Parathyroid adenoma (tissue), 2 donors: Measurements from ENCODE around the gene PPP1R3D.

Experiments
- H2AFZ ChIP-seq: fragments of 300-600 bp; sonication (generic); one replicate; pipeline ENCODE4 v1.7.0; 2017; ENCODE audit warnings: antibody characterized with exemption, mild to moderate bottlenecking
- H3K27ac ChIP-seq: fragments of 300-600 bp; sonication (generic); one replicate; pipeline ENCODE4 v1.7.0; 2017
- H3K27me3 ChIP-seq: fragments of 300-600 bp; sonication (generic); one replicate; pipeline ENCODE4 v1.7.0; 2017; ENCODE audit warnings: low read length; ENCODE audit not compliant: control insufficient read depth, insufficient read depth
- H3K36me3 ChIP-seq: fragments of 300-600 bp; sonication (generic); one replicate; pipeline ENCODE4 v1.7.0; 2017; ENCODE audit warnings: low read length; ENCODE audit not compliant: control insufficient read depth, insufficient read depth
- H3K4me1 ChIP-seq: fragments of 300-600 bp; sonication (generic); one replicate; pipeline ENCODE4 v1.7.0; 2017; ENCODE audit warnings: control low read depth
- H3K4me2 ChIP-seq: fragments of 300-600 bp; sonication (generic); one replicate; pipeline ENCODE4 v1.7.0; 2017; ENCODE audit warnings: low read length
- H3K4me3 ChIP-seq: fragments of 300-600 bp; sonication (generic); one replicate; pipeline ENCODE4 v1.7.0; 2017; ENCODE audit warnings: low read depth, low read length
- H3K79me2 ChIP-seq: fragments of 300-600 bp; sonication (generic); one replicate; pipeline ENCODE4 v1.7.0; 2017; ENCODE audit warnings: control low read depth
- H3K9ac ChIP-seq: fragments of 300-600 bp; sonication (generic); one replicate; pipeline ENCODE4 v1.7.0; 2017; ENCODE audit warnings: mild to moderate bottlenecking
- H3K9me3 ChIP-seq: fragments of 300-600 bp; sonication (generic); one replicate; pipeline ENCODE4 v1.7.0; 2017; ENCODE audit warnings: low read length; ENCODE audit not compliant: control insufficient read depth
- TF ChIP-seq, protein P1 (sequence below): fragments of 300-600 bp; sonication (generic); IDR thresholded peaks from one replicate; pipeline ENCODE4 v1.7.0; 2017; ENCODE audit warnings: antibody characterized with exemption, mild to moderate bottlenecking
- donor health status: primary hyperparathyroidism.

Gene PPP1R3D

DNA sequence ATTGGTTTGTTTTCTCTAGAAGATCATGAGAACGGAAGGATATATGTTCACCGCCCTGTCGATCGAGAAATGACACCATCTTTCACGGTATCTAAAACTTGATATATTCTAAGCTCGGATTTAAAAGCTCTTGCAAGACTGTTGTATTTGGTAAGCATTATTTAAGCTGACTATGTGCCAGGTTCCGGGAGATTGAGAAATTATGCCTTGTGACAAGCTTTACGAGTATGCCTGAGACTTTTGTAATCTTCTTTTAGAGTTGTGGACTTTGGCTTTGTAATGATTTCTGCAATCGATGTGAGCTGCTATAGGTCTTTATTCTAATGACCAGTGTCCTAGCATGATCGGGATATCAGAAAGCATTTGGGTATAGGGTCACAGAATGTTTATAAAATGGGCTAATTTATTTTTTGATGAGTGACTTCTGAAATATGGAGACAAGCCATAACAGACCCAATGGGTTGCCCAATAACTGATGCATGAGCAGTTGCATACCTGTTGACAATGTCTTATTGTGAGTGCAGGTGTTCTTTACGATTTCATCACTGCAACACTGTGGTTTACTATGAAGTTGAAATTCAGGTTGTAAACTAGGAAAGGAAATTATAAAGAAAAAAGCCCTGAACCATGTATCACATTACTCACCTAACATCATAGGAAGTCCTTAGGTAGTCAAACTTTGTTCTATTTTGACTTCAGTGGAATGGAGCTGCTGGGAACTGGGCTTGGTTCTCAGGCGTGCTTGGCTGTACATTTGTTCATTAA lies 32.1 kb upstream of the PPP1R3D start:
- H2AFZ ChIP-seq: no peak overlapping the region
- no peaks in the 10 kb centered on the region for H3K79me2 ChIP-seq
- H3K4me3 ChIP-seq: no peak overlapping the region
- H3K4me2 ChIP-seq: no peak overlapping the region
- H3K27me3 ChIP-seq: no peaks in the 10 kb centered on the region
- no peak overlapping the region for H3K9ac ChIP-seq
- TF ChIP-seq, protein P1, sequence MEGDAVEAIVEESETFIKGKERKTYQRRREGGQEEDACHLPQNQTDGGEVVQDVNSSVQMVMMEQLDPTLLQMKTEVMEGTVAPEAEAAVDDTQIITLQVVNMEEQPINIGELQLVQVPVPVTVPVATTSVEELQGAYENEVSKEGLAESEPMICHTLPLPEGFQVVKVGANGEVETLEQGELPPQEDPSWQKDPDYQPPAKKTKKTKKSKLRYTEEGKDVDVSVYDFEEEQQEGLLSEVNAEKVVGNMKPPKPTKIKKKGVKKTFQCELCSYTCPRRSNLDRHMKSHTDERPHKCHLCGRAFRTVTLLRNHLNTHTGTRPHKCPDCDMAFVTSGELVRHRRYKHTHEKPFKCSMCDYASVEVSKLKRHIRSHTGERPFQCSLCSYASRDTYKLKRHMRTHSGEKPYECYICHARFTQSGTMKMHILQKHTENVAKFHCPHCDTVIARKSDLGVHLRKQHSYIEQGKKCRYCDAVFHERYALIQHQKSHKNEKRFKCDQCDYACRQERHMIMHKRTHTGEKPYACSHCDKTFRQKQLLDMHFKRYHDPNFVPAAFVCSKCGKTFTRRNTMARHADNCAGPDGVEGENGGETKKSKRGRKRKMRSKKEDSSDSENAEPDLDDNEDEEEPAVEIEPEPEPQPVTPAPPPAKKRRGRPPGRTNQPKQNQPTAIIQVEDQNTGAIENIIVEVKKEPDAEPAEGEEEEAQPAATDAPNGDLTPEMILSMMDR: no peak
- H3K27ac ChIP-seq: no peak overlapping the region
- no peaks in the 10 kb centered on the region for H3K36me3 ChIP-seq
- no peaks in the 10 kb centered on the region for H3K9me3 ChIP-seq
- no peaks in the 10 kb centered on the region for H3K4me1 ChIP-seq

GRCh38 chr20:59971428-59971827 lies 31.3 kb upstream of the PPP1R3D start:
- no peak overlapping the region for H3K27ac ChIP-seq
- H3K36me3 ChIP-seq: no peaks in the 10 kb centered on the region
- H3K79me2 ChIP-seq: no peaks in the 10 kb centered on the region
- TF ChIP-seq, protein P1: no peak
- H3K4me3 ChIP-seq: no peak overlapping the region
- H3K4me2 ChIP-seq: no peak overlapping the region
- H2AFZ ChIP-seq: no peak overlapping the region
- H3K9me3 ChIP-seq: no peaks in the 10 kb centered on the region
- no peaks in the 10 kb centered on the region for H3K27me3 ChIP-seq
- no peak overlapping the region for H3K9ac ChIP-seq
- H3K4me1 ChIP-seq: no peaks in the 10 kb centered on the region

GRCh38 chr20:59966428-59966827 lies 26.3 kb upstream of the PPP1R3D start:
- TF ChIP-seq, protein P1: no peak
- no peaks in the 10 kb centered on the region for H3K27me3 ChIP-seq
- H3K36me3 ChIP-seq: no peaks in the 10 kb centered on the region
- no peak overlapping the region for H3K4me3 ChIP-seq
- H3K4me2 ChIP-seq: no peak overlapping the region
- no peaks in the 10 kb centered on the region for H3K9me3 ChIP-seq
- H2AFZ ChIP-seq: no peak overlapping the region
- no peak overlapping the region for H3K9ac ChIP-seq
- no peaks in the 10 kb centered on the region for H3K79me2 ChIP-seq
- no peak overlapping the region for H3K27ac ChIP-seq
- no peaks in the 10 kb centered on the region for H3K4me1 ChIP-seq

- no peaks in the 10 kb centered on the region for H3K27me3 ChIP-seq
- H3K4me1 ChIP-seq: no peaks in the 10 kb centered on the region
- no peak overlapping the region for H3K27ac ChIP-seq
- no peaks in the 10 kb centered on the region for H3K36me3 ChIP-seq
- no peak overlapping the region for H3K4me2 ChIP-seq
- no peaks in the 10 kb centered on the region for H3K9me3 ChIP-seq
- H3K4me3 ChIP-seq: no peak overlapping the region
- H3K79me2 ChIP-seq: no peaks in the 10 kb centered on the region
- TF ChIP-seq, protein P1: no peak
- no peak overlapping the region for H2AFZ ChIP-seq
- H3K9ac ChIP-seq: no peak overlapping the region
Observed at GRCh38 chr20:59962155-59962554, 22.1 kb upstream of the PPP1R3D start.

- no peak overlapping the region for H3K9ac ChIP-seq
- no peak overlapping the region for H3K27ac ChIP-seq
- TF ChIP-seq, protein P1: no peak
- no peaks in the 10 kb centered on the region for H3K4me1 ChIP-seq
- H3K4me3 ChIP-seq: no peak overlapping the region
- no peaks in the 10 kb centered on the region for H3K36me3 ChIP-seq
- no peaks in the 10 kb centered on the region for H3K27me3 ChIP-seq
- no peaks in the 10 kb centered on the region for H3K9me3 ChIP-seq
- H2AFZ ChIP-seq: no peak overlapping the region
- H3K79me2 ChIP-seq: no peaks in the 10 kb centered on the region
- H3K4me2 ChIP-seq: no peak overlapping the region
Observed at GRCh38 chr20:59961423-59961822, 21.3 kb upstream of the PPP1R3D start.
